ENCODE results near the gene CCDC146.
A peak's percentile ranks its signal among the peaks of the same experiment; 100 is the strongest.
"Not testable (repeated sequence)": the region's sequence is repeated elsewhere in the genome, so short reads cannot be mapped to it uniquely, and the experiment has no call there.

The CCDC146 gene

DNA sequence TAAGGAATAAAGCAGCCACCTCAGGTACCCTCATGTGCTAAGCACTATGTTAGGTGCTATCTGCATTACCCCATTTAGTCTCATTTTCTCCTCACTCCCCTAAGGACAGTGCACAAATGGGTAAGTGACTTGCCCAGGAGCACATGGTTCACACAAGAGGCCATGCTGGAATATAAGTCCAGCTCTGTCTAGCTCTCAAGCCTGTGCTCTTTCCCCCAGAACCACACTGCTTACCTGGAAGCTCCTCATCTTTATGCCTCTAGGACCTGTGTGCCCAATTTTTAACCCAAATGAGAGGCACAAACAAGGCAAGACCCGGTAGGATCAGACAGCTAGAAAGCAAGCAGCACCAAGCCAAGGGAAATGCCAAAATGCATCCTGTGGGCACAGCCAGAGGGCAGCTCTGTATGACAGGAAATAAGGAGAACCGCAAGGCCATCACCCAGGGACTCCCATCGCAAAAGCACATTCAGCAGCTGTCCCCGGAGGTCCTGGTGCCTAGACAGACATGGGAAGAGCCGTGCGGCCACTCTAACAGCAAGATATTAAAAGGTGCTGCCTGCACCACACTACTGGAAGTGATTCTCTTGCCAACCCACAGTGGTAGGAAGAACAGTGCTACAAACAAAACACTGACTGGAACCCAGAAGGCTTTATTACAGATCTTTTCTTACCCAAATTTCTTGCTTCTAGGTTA is 205.7 kb downstream of the CCDC146 start:
- ChIA-PET CTCF (interaction anchor here (1.1 kb wide), 1 partner anchor 10 kb away, joined by 3 read pairs; no protein-coding TSS in a partner anchor), POLR2A (ENCODE audit: low non-redundant PET) (no interaction called here)
- TF ChIP-seq, protein P1, sequence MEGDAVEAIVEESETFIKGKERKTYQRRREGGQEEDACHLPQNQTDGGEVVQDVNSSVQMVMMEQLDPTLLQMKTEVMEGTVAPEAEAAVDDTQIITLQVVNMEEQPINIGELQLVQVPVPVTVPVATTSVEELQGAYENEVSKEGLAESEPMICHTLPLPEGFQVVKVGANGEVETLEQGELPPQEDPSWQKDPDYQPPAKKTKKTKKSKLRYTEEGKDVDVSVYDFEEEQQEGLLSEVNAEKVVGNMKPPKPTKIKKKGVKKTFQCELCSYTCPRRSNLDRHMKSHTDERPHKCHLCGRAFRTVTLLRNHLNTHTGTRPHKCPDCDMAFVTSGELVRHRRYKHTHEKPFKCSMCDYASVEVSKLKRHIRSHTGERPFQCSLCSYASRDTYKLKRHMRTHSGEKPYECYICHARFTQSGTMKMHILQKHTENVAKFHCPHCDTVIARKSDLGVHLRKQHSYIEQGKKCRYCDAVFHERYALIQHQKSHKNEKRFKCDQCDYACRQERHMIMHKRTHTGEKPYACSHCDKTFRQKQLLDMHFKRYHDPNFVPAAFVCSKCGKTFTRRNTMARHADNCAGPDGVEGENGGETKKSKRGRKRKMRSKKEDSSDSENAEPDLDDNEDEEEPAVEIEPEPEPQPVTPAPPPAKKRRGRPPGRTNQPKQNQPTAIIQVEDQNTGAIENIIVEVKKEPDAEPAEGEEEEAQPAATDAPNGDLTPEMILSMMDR (conservative IDR thresholded peaks at IDR 0.05; ENCODE audit: low read depth): no peak
- peak overlapping the region; percentile 57 for H3K27ac ChIP-seq
- DNase-seq (ENCODE audit: low spot score): no peak

GRCh38 chr7:77328669-77329068 is 206.3 kb downstream of the CCDC146 start:
- ChIA-PET POLR2A (ENCODE audit: low non-redundant PET) (no interaction called here), CTCF (no interaction called here)
- peak overlapping the region; percentile 57; the same call in 1 of the 2 replicates for H3K27ac ChIP-seq
- TF ChIP-seq, protein P1 (conservative IDR thresholded peaks at IDR 0.05; ENCODE audit: low read depth): no peak
- DNase-seq (ENCODE audit: low spot score): no peak

DNA sequence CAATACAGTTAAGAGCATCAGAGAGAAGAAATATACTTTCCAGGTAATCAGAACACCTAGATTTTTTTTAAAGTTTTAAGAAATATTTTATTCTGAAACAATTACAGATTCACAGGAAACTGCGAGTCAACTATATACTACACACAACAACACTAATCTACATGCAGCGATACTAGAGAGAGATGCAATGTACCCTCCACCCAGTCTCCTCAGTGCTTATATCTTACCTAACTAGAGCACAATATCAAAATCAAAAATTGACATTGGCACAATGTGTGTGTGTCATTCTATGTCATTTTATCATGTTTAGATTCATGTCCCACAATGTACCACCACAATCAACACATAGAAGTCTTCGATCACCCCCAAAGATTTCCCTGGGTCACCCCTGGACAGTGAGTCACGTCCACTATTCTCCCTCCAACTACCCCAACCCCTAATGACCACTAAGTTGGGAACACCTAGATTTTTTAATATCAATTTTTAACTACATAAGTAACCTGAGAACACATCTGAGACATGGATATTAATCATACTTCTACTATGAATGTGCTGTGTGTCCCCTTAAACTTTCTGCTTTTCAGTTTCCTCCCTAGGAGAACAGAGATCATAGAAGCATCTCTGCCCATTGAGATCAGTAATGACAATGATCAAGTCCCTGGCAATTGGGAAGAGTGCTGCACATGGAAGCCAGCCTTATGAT is 207.2 kb downstream of the CCDC146 start:
- CTCF ChIA-PET: no interaction called here
- H3K27ac ChIP-seq: no peak overlapping the region
- TF ChIP-seq, protein P1 (conservative IDR thresholded peaks at IDR 0.05; ENCODE audit: low read depth): no peak
- DNase-seq (ENCODE audit: low spot score): no peak
- POLR2A ChIA-PET (ENCODE audit: low non-redundant PET): interaction anchor here (0.7 kb wide), 1 partner anchor 207 kb away, joined by 5 read pairs; the partner anchor contains the start of gene CCDC146

DNA sequence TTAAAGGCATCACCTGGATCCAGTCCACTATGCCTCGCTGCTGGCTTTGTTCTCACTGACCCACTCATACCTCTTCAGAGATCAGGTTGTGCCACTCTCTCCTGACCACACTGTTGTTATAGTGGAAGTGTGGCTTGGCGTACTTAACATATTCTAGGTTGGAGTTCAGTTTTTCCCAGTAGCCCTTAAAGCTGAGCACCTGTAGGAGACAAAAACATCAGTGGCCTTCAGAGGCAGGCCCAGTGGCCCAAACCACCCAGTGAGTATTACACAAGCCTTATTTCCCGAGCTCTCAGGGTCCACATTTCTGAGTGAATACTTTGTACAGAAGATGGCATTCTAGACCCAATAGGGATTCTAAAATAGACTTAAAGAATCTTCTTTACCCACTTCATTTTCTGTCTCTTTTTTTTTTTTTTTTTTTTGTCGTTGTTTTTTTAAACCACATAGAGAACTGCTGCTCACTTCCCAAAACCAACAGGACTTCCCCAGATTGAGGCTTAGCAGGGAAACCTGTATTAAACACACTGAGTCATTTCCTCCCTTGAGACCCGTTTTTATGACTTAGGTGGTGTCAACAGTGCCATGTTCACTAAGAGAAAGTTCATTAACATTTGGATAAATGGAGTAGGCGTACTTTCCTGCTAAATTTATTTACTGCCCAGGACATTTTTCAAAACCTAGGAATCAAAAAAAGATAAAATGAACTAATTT is 207.9 kb downstream of the CCDC146 start:
- POLR2A ChIA-PET (ENCODE audit: low non-redundant PET): interaction anchor here (0.7 kb wide), 1 partner anchor 208 kb away, joined by 5 read pairs; the partner anchor contains the start of gene CCDC146
- H3K27ac ChIP-seq: no peak overlapping the region
- CTCF ChIA-PET: no interaction called here
- no peak for DNase-seq (ENCODE audit: low spot score)
- TF ChIP-seq, protein P1 (conservative IDR thresholded peaks at IDR 0.05; ENCODE audit: low read depth): no peak

DNA sequence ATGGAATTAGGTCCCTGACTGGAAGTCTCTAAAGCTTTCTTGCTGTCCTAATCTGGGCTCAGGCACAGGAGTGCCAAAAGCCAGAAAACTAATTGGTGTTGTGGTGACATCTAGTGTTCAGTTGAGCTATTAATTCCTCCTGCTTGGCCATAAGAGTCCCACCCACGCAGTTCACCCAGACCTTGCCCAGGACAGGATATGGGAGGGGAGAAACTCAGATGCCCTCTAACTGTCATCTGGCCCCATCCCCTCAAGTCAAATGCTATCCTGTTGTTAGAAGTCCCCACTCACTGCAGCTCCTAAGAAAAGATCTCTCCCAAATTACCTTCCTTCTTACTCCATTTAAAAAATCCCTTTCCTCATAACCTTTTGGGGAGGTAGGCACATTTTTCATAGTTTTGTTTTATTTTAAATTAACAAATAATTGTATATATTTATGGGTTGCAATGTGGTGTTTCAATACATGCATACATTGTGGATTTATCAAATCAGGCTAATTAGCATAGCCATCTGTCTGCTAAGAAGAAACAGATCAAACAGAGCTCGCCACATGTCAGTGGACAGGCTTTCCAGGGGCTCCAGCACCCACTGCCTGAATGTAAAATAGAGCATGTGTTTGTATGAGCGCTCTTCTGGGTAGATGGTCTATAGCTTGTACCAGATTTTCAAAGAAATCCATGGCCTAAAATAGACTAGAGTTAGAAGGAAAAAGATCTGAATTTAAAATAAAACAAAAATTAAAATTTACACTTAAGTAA is 209.7 kb downstream of the CCDC146 start:
- POLR2A ChIA-PET (ENCODE audit: low non-redundant PET): no interaction called here
- no peak overlapping the region for H3K27ac ChIP-seq
- DNase-seq (ENCODE audit: low spot score): peak; percentile 83
- CTCF ChIA-PET: interaction anchor here (0.5 to 1.5 kb wide), 19 partner anchors 10 to 924 kb away, joined by 3 to 10 read pairs (median 3); partner anchors contain the start of gene CCDC146
- TF ChIP-seq, protein P1 (conservative IDR thresholded peaks at IDR 0.05; ENCODE audit: low read depth): peak; percentile 86

GRCh38 chr7:77334039-77334438 is 211.6 kb downstream of the CCDC146 start:
- DNase-seq (ENCODE audit: low spot score); POLR2A ChIA-PET (ENCODE audit: low non-redundant PET); CTCF ChIA-PET; H3K27ac ChIP-seq: not testable (repeated sequence)
